Measurements from ENCODE around the gene TCP11L1. TPM values are rescaled to one million over a fixed set of nuclear protein-coding genes. Genes with fewer than 3 reads are reported as not detected.

TCP11L1 gene
- total RNA-seq, 1 experiment from 2014 or later, result 44.5 TPM

- Histone ChIP-seq H3K9me3 (ENCODE audit: low read depth, low read length, poor library complexity, severe bottlenecking) (no peaks in the 10 kb centered on the region), H3K4me1 (ENCODE audit: insufficient read depth, low read length, poor library complexity, severe bottlenecking) (peaks cover 22% of the 10 kb centered on the region), H3K4me3 (ENCODE audit: low read depth, low read length, poor library complexity, severe bottlenecking) (no peak overlapping the region), H3K36me3 (ENCODE audit: insufficient read depth, low read length, poor library complexity, severe bottlenecking) (no peaks in the 10 kb centered on the region), H3K27ac (ENCODE audit: low read depth, low read length, poor library complexity, severe bottlenecking) (no peak overlapping the region), H3K27me3 (replicated peaks; ENCODE audit: insufficient read depth, low read depth, low read length, poor library complexity) (no peaks in the 10 kb centered on the region)
- TF ChIP-seq EZH2 (IDR thresholded peaks at IDR 0.05; ENCODE audit: borderline replicate concordance, low read depth, low read length, poor library complexity, severe bottlenecking) (no peak), CTCF (conservative IDR thresholded peaks at IDR 0.05; ENCODE audit: low read depth, low read length) (no peak)
- intact Hi-C loops (cut with micrococcal nuclease; ENCODE audit: unreplicated experiment), result no loop called here
- ChIA-PET CTCF (no interaction called here), POLR2A (ENCODE audit: low non-redundant PET) (no interaction called here)
- no peak for DNase-seq (ENCODE audit: low spot score)
- BruUV-seq (replicated peaks), result no TSS peak
These were observed 21.4 kb upstream of the TCP11L1 start for GRCh38 chr11:33017965-33018364.

GRCh38 chr11:33018840-33019239, 20.5 kb upstream of the TCP11L1 start:
- POLR2A ChIA-PET (ENCODE audit: low non-redundant PET), result no interaction called here
- Histone ChIP-seq H3K9me3 (ENCODE audit: low read depth, low read length, poor library complexity, severe bottlenecking) (no peaks in the 10 kb centered on the region), H3K27ac (ENCODE audit: low read depth, low read length, poor library complexity, severe bottlenecking) (no peak overlapping the region), H3K4me3 (ENCODE audit: low read depth, low read length, poor library complexity, severe bottlenecking) (no peak overlapping the region), H3K4me1 (ENCODE audit: insufficient read depth, low read length, poor library complexity, severe bottlenecking) (peaks cover 27% of the 10 kb centered on the region), H3K36me3 (ENCODE audit: insufficient read depth, low read length, poor library complexity, severe bottlenecking) (no peaks in the 10 kb centered on the region), H3K27me3 (replicated peaks; ENCODE audit: insufficient read depth, low read depth, low read length, poor library complexity) (no peaks in the 10 kb centered on the region)
- intact Hi-C loops (cut with micrococcal nuclease; ENCODE audit: unreplicated experiment), result no loop called here
- CTCF ChIA-PET, result no interaction called here
- no peak for DNase-seq (ENCODE audit: low spot score)
- no peak for TF ChIP-seq EZH2 (IDR thresholded peaks at IDR 0.05; ENCODE audit: borderline replicate concordance, low read depth, low read length, poor library complexity, severe bottlenecking)
- TF ChIP-seq CTCF (conservative IDR thresholded peaks at IDR 0.05; ENCODE audit: low read depth, low read length), result no peak
- BruUV-seq (replicated peaks), result no TSS peak

GRCh38 chr11:33021501-33021900, 17.9 kb upstream of the TCP11L1 start:
- no peak overlapping the region for H3K27ac ChIP-seq (ENCODE audit: low read depth, low read length, poor library complexity, severe bottlenecking)
- H3K36me3 ChIP-seq (ENCODE audit: insufficient read depth, low read length, poor library complexity, severe bottlenecking), result no peaks in the 10 kb centered on the region
- H3K4me1 ChIP-seq (ENCODE audit: insufficient read depth, low read length, poor library complexity, severe bottlenecking), result peaks cover 28% of the 10 kb centered on the region
- no TSS peak for BruUV-seq (replicated peaks)
- H3K9me3 ChIP-seq (ENCODE audit: low read depth, low read length, poor library complexity, severe bottlenecking), result no peaks in the 10 kb centered on the region
- CTCF ChIA-PET, result interaction anchor here (2.1 kb wide), 1 partner anchor 44 kb away, joined by 5 read pairs; no protein-coding TSS in a partner anchor
- intact Hi-C loops (cut with micrococcal nuclease; ENCODE audit: unreplicated experiment), result no loop called here
- POLR2A ChIA-PET (ENCODE audit: low non-redundant PET), result no interaction called here
- no peak for DNase-seq (ENCODE audit: low spot score)
- no peak overlapping the region for H3K4me3 ChIP-seq (ENCODE audit: low read depth, low read length, poor library complexity, severe bottlenecking)
- no peak for TF ChIP-seq CTCF (conservative IDR thresholded peaks at IDR 0.05; ENCODE audit: low read depth, low read length)
- TF ChIP-seq EZH2 (IDR thresholded peaks at IDR 0.05; ENCODE audit: borderline replicate concordance, low read depth, low read length, poor library complexity, severe bottlenecking), result no peak
- H3K27me3 ChIP-seq (replicated peaks; ENCODE audit: insufficient read depth, low read depth, low read length, poor library complexity), result no peaks in the 10 kb centered on the region
